Measurements from ENCODE around the gene KMT5B. TPM values are rescaled to one million over a fixed set of nuclear protein-coding genes. Genes with fewer than 3 reads are reported as not detected.
A peak's percentile ranks its signal among the peaks of the same experiment; 100 is the strongest.
"Not testable (repeated sequence)": the region's sequence is repeated elsewhere in the genome, so short reads cannot be mapped to it uniquely, and the experiment has no call there.

The KMT5B gene
- total RNA-seq, 2 experiments from 2014 or later = 29.2 to 32.2 TPM

- POLR2A ChIA-PET; ATAC-seq (ENCODE audit: low read depth); H3K27ac Mint-ChIP-seq; H3K36me3 Mint-ChIP-seq; H3K4me3 Mint-ChIP-seq; DNase-seq; H3K27me3 Mint-ChIP-seq; H3K9me3 Mint-ChIP-seq; H3K4me1 Mint-ChIP-seq: not testable (repeated sequence)
These were observed 30.8 kb upstream of the KMT5B start for GRCh38 chr11:68243847-68244246.

- Mint-ChIP-seq H3K4me1 (no peaks in the 10 kb centered on the region), H3K9me3 (no peaks in the 10 kb centered on the region), H3K27me3 (peaks cover 13% of the 10 kb centered on the region), H3K36me3 (no peaks in the 10 kb centered on the region), H3K4me3 (no peak overlapping the region), H3K27ac (no peak overlapping the region)
- no peak for DNase-seq
- POLR2A ChIA-PET = no interaction called here
- no peak for ATAC-seq (ENCODE audit: low read depth)
These were observed 29.5 kb upstream of the KMT5B start for GRCh38 chr11:68242616-68243015.

- DNase-seq (no peak), ATAC-seq (ENCODE audit: low read depth) (no peak)
- peaks cover 17% of the 10 kb centered on the region for H3K9me3 Mint-ChIP-seq
- H3K36me3 Mint-ChIP-seq = peaks cover 2% of the 10 kb centered on the region
- H3K27ac Mint-ChIP-seq = no peak overlapping the region
- no peak overlapping the region for H3K4me3 Mint-ChIP-seq
- no peaks in the 10 kb centered on the region for H3K4me1 Mint-ChIP-seq
- H3K27me3 Mint-ChIP-seq = peaks cover 19% of the 10 kb centered on the region
- POLR2A ChIA-PET = no interaction called here
These were observed 18.5 kb upstream of the KMT5B start for GRCh38 chr11:68231621-68232020.

- Mint-ChIP-seq H3K4me1 (no peaks in the 10 kb centered on the region), H3K27me3 (peaks cover 10% of the 10 kb centered on the region)
- POLR2A ChIA-PET = no interaction called here
These were observed 16.5 kb upstream of the KMT5B start for GRCh38 chr11:68229601-68230000.

GRCh38 chr11:68226421-68226820 is 13.3 kb upstream of the KMT5B start:
- POLR2A ChIA-PET = interaction anchor here (0.5 kb wide), 1 partner anchor 19 kb away, joined by 3 read pairs; no protein-coding TSS in a partner anchor
- ATAC-seq (ENCODE audit: low read depth) (no peak), DNase-seq (no peak)
- peaks cover 19% of the 10 kb centered on the region for H3K9me3 Mint-ChIP-seq
- peaks cover 4% of the 10 kb centered on the region for H3K27me3 Mint-ChIP-seq
- no peak overlapping the region for H3K27ac Mint-ChIP-seq
- H3K4me1 Mint-ChIP-seq = peaks cover 3% of the 10 kb centered on the region
- peaks cover 2% of the 10 kb centered on the region for H3K36me3 Mint-ChIP-seq
- H3K4me3 Mint-ChIP-seq = no peak overlapping the region

More at GRCh38 chr11:68229601-68230000, 16.5 kb upstream of the KMT5B start:
- no peak for ATAC-seq (ENCODE audit: low read depth)
- Mint-ChIP-seq H3K4me3 (no peak overlapping the region), H3K27ac (no peak overlapping the region), H3K36me3 (peaks cover 2% of the 10 kb centered on the region), H3K9me3 (peaks cover 19% of the 10 kb centered on the region)
- no peak for DNase-seq

GRCh38 chr11:68224606-68225005 is 11.5 kb upstream of the KMT5B start:
- DNase-seq (no peak), ATAC-seq (ENCODE audit: low read depth) (no peak)
- Mint-ChIP-seq H3K4me1 (peaks cover 3% of the 10 kb centered on the region), H3K36me3 (peaks cover 2% of the 10 kb centered on the region), H3K9me3 (peaks cover 13% of the 10 kb centered on the region), H3K27me3 (peaks cover 5% of the 10 kb centered on the region), H3K4me3 (no peak overlapping the region), H3K27ac (no peak overlapping the region)
- POLR2A ChIA-PET = no interaction called here

GRCh38 chr11:68223275-68223674 is 10.2 kb upstream of the KMT5B start:
- H3K27me3 Mint-ChIP-seq = peaks cover 4% of the 10 kb centered on the region
- no peak for ATAC-seq (ENCODE audit: low read depth)
- peaks cover 5% of the 10 kb centered on the region for H3K9me3 Mint-ChIP-seq
- POLR2A ChIA-PET = no interaction called here
- no peak for DNase-seq
- no peak overlapping the region for H3K4me3 Mint-ChIP-seq
- no peak overlapping the region for H3K27ac Mint-ChIP-seq
- H3K36me3 Mint-ChIP-seq = no peaks in the 10 kb centered on the region
- H3K4me1 Mint-ChIP-seq = peaks cover 3% of the 10 kb centered on the region

- POLR2A ChIA-PET = no interaction called here
- ATAC-seq (ENCODE audit: low read depth) (no peak), DNase-seq (no peak)
- Mint-ChIP-seq H3K27ac (no peak overlapping the region), H3K4me1 (peaks cover 3% of the 10 kb centered on the region), H3K9me3 (peaks cover 2% of the 10 kb centered on the region), H3K27me3 (peaks cover 8% of the 10 kb centered on the region), H3K4me3 (no peak overlapping the region), H3K36me3 (no peaks in the 10 kb centered on the region)
These were observed 8.3 kb upstream of the KMT5B start for GRCh38 chr11:68221406-68221805.

- Mint-ChIP-seq H3K27ac (no peak overlapping the region), H3K4me3 (no peak overlapping the region), H3K27me3 (peaks cover 23% of the 10 kb centered on the region), H3K36me3 (peaks cover 2% of the 10 kb centered on the region), H3K4me1 (peaks cover 17% of the 10 kb centered on the region), H3K9me3 (no peaks in the 10 kb centered on the region)
- DNase-seq (no peak), ATAC-seq (ENCODE audit: low read depth) (no peak)
- POLR2A ChIA-PET = no interaction called here
These were observed 3.3 kb upstream of the KMT5B start for GRCh38 chr11:68216171-68216938.

GRCh38 chr11:68215524-68216170 is 2.6 kb upstream of the KMT5B start:
- H3K27me3 Mint-ChIP-seq = peaks cover 29% of the 10 kb centered on the region
- H3K4me1 Mint-ChIP-seq = peaks cover 22% of the 10 kb centered on the region
- no peaks in the 10 kb centered on the region for H3K9me3 Mint-ChIP-seq
- POLR2A ChIA-PET = no interaction called here
- H3K36me3 Mint-ChIP-seq = peaks cover 2% of the 10 kb centered on the region
- DNase-seq = no peak
- ATAC-seq (ENCODE audit: low read depth) = no peak
- peak overlapping the region; percentile 69 for H3K4me3 Mint-ChIP-seq
- H3K27ac Mint-ChIP-seq = peak overlapping the region; percentile 30

- ATAC-seq (ENCODE audit: low read depth) (no peak), DNase-seq (no peak)
- POLR2A ChIA-PET = no interaction called here
- peaks cover 2% of the 10 kb centered on the region for H3K36me3 Mint-ChIP-seq
- H3K27me3 Mint-ChIP-seq = peaks cover 30% of the 10 kb centered on the region
- H3K4me3 Mint-ChIP-seq = peak overlapping the region; percentile 69
- H3K9me3 Mint-ChIP-seq = no peaks in the 10 kb centered on the region
- H3K27ac Mint-ChIP-seq = peak overlapping the region; percentile 42
- H3K4me1 Mint-ChIP-seq = peaks cover 24% of the 10 kb centered on the region
These were observed 2.0 kb upstream of the KMT5B start for GRCh38 chr11:68215087-68215445.

- ATAC-seq (ENCODE audit: low read depth) = peak; percentile 3
- H3K36me3 Mint-ChIP-seq = peaks cover 2% of the 10 kb centered on the region
These were observed 1.3 kb upstream of the KMT5B start for GRCh38 chr11:68214173-68215086.

GRCh38 chr11:68213555-68214172 is 568 bp upstream of the KMT5B start:
- ATAC-seq (ENCODE audit: low read depth) (peak; percentile 51), DNase-seq (peak; percentile 91)
- H3K4me3 Mint-ChIP-seq = peak overlapping the region; percentile 67
- POLR2A ChIA-PET = no interaction called here
- H3K4me1 Mint-ChIP-seq = peaks cover 28% of the 10 kb centered on the region
- peaks cover 2% of the 10 kb centered on the region for H3K36me3 Mint-ChIP-seq
- peak overlapping the region; percentile 71 for H3K27ac Mint-ChIP-seq
- peaks cover 26% of the 10 kb centered on the region for H3K27me3 Mint-ChIP-seq
- no peaks in the 10 kb centered on the region for H3K9me3 Mint-ChIP-seq

More at GRCh38 chr11:68214173-68215086, 1.3 kb upstream of the KMT5B start:
- no peak overlapping the region for H3K27ac Mint-ChIP-seq
- DNase-seq = no peak
- POLR2A ChIA-PET = no interaction called here
- no peaks in the 10 kb centered on the region for H3K9me3 Mint-ChIP-seq
- peaks cover 24% of the 10 kb centered on the region for H3K4me1 Mint-ChIP-seq
- peak overlapping the region; percentile 69 for H3K4me3 Mint-ChIP-seq
- H3K27me3 Mint-ChIP-seq = peaks cover 26% of the 10 kb centered on the region
